Measurements from ENCODE around the gene ITPR2. TPM values are rescaled to one million over a fixed set of nuclear protein-coding genes. Genes with fewer than 3 reads are reported as not detected.
A peak's percentile ranks its signal among the peaks of the same experiment; 100 is the strongest.

Gene ITPR2
- total and polyA plus RNA-seq, 2 of the 13 experiments (the other 11 are each of a cell fraction or from before 2014, with no cell fraction given) = 31.9 to 81.9 TPM

DNA sequence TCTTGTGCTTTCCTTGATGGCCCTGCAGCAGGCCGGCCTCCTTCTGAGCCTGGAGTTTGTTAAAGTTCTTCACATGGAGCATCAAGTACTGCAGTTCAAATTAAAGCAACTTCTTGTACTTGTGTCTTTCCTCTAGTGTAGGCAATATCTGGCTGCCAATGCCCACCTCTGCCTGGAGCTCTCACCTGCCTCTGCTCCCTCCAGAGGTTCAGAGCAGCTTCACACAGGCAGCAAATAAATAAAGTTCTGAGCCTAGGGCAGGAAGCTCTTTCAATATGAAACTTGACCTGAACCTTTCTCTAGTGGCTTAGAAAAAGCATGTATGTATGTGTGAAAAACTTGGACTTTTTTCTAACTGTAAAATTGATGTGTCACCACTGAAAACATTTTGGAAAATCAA is 65.9 kb downstream of the ITPR2 start (continued):
- TF ChIP-seq, protein P1, sequence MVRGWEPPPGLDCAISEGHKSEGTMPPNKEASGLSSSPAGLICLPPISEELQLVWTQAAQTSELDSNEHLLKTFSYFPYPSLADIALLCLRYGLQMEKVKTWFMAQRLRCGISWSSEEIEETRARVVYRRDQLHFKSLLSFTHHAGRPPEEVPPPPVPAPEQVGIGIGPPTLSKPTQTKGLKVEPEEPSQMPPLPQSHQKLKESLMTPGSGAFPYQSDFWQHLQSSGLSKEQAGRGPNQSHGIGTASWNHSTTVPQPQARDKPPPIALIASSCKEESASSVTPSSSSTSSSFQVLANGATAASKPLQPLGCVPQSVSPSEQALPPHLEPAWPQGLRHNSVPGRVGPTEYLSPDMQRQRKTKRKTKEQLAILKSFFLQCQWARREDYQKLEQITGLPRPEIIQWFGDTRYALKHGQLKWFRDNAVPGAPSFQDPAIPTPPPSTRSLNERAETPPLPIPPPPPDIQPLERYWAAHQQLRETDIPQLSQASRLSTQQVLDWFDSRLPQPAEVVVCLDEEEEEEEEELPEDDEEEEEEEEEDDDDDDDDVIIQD (CRISPR knock-in tag; IDR thresholded peaks at IDR 0.05; ENCODE audit: low read depth) = peak; percentile 54; the same call in 1 of the 2 replicates
- TF ChIP-seq, protein P2, sequence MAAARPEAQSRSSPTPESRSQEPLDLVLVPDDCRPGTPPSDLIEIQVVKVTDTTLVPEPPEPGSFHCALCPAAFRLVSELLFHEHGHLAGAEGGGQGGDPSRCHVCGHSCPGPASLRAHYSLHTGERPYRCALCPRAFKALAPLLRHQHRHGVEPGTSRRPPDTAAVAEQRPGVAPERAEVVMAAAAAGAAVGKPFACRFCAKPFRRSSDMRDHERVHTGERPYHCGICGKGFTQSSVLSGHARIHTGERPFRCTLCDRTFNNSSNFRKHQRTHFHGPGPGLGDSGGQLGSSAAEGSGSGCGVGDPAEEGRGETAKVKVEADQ (CRISPR knock-in tag; IDR thresholded peaks at IDR 0.05; ENCODE audit: borderline replicate concordance) = no peak
- TF ChIP-seq ZNF484 (CRISPR knock-in tag; IDR thresholded peaks at IDR 0.05; ENCODE audit: borderline replicate concordance, low read depth) (no peak), ELF1 (CRISPR knock-in tag; IDR thresholded peaks at IDR 0.05) (no peak), ZBTB25 (CRISPR knock-in tag; IDR thresholded peaks at IDR 0.05) (peak; percentile 65; the same call in 1 of the 2 replicates), HMG20A (CRISPR knock-in tag; IDR thresholded peaks at IDR 0.05; ENCODE audit: borderline replicate concordance) (peak; percentile 49), ZNF331 (CRISPR knock-in tag; IDR thresholded peaks at IDR 0.05) (peak; percentile 32; the same call in 1 of the 2 replicates), STAG1 (CRISPR knock-in tag; IDR thresholded peaks at IDR 0.05) (peak; percentile 41), SALL1 (CRISPR knock-in tag; IDR thresholded peaks at IDR 0.05) (peak; percentile 54; the same call in 1 of the 2 replicates), SMC3 (IDR thresholded peaks at IDR 0.05; ENCODE audit: low read length) (peak; percentile 65; the same call in 1 of the 2 replicates), FOXJ3 (CRISPR knock-in tag; IDR thresholded peaks at IDR 0.05; ENCODE audit: borderline replicate concordance) (no peak), ERF (CRISPR knock-in tag; IDR thresholded peaks at IDR 0.05) (0 out of 2 replicates have a peak, but pooled peaks have one; percentile 32), PATZ1 (CRISPR knock-in tag; IDR thresholded peaks at IDR 0.05) (no peak)
- TF ChIP-seq, protein P3, sequence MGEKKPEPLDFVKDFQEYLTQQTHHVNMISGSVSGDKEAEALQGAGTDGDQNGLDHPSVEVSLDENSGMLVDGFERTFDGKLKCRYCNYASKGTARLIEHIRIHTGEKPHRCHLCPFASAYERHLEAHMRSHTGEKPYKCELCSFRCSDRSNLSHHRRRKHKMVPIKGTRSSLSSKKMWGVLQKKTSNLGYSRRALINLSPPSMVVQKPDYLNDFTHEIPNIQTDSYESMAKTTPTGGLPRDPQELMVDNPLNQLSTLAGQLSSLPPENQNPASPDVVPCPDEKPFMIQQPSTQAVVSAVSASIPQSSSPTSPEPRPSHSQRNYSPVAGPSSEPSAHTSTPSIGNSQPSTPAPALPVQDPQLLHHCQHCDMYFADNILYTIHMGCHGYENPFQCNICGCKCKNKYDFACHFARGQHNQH (CRISPR knock-in tag; IDR thresholded peaks at IDR 0.05) = 0 out of 2 replicates have a peak, but pooled peaks have one; percentile 35
- TF ChIP-seq, protein P4, sequence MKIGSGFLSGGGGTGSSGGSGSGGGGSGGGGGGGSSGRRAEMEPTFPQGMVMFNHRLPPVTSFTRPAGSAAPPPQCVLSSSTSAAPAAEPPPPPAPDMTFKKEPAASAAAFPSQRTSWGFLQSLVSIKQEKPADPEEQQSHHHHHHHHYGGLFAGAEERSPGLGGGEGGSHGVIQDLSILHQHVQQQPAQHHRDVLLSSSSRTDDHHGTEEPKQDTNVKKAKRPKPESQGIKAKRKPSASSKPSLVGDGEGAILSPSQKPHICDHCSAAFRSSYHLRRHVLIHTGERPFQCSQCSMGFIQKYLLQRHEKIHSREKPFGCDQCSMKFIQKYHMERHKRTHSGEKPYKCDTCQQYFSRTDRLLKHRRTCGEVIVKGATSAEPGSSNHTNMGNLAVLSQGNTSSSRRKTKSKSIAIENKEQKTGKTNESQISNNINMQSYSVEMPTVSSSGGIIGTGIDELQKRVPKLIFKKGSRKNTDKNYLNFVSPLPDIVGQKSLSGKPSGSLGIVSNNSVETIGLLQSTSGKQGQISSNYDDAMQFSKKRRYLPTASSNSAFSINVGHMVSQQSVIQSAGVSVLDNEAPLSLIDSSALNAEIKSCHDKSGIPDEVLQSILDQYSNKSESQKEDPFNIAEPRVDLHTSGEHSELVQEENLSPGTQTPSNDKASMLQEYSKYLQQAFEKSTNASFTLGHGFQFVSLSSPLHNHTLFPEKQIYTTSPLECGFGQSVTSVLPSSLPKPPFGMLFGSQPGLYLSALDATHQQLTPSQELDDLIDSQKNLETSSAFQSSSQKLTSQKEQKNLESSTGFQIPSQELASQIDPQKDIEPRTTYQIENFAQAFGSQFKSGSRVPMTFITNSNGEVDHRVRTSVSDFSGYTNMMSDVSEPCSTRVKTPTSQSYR (CRISPR knock-in tag; IDR thresholded peaks at IDR 0.05; ENCODE audit: borderline replicate concordance) = no peak
- TF ChIP-seq, protein P5, sequence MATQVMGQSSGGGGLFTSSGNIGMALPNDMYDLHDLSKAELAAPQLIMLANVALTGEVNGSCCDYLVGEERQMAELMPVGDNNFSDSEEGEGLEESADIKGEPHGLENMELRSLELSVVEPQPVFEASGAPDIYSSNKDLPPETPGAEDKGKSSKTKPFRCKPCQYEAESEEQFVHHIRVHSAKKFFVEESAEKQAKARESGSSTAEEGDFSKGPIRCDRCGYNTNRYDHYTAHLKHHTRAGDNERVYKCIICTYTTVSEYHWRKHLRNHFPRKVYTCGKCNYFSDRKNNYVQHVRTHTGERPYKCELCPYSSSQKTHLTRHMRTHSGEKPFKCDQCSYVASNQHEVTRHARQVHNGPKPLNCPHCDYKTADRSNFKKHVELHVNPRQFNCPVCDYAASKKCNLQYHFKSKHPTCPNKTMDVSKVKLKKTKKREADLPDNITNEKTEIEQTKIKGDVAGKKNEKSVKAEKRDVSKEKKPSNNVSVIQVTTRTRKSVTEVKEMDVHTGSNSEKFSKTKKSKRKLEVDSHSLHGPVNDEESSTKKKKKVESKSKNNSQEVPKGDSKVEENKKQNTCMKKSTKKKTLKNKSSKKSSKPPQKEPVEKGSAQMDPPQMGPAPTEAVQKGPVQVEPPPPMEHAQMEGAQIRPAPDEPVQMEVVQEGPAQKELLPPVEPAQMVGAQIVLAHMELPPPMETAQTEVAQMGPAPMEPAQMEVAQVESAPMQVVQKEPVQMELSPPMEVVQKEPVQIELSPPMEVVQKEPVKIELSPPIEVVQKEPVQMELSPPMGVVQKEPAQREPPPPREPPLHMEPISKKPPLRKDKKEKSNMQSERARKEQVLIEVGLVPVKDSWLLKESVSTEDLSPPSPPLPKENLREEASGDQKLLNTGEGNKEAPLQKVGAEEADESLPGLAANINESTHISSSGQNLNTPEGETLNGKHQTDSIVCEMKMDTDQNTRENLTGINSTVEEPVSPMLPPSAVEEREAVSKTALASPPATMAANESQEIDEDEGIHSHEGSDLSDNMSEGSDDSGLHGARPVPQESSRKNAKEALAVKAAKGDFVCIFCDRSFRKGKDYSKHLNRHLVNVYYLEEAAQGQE (IDR thresholded peaks at IDR 0.05; ENCODE audit: borderline replicate concordance in 1 of 2, low read depth in 1 of 2, low read length in 2 of 2) = no peak
